ENCODE measurements around the gene ASCC1.
"Not testable (repeated sequence)": the region's sequence is repeated elsewhere in the genome, so short reads cannot be mapped to it uniquely, and the experiment has no call there.

Gene ASCC1

GRCh38 chr10:72223743-72224101 is 7.6 kb upstream of the ASCC1 start:
- in situ Hi-C loops (cut with MboI; ENCODE audit: low sequenced_read_pairs) = no loop called here

- in situ Hi-C loops (cut with MboI; ENCODE audit: low sequenced_read_pairs) = no loop called here
These were observed 5.2 kb upstream of the ASCC1 start for GRCh38 chr10:72221278-72221677.

- in situ Hi-C loops (cut with MboI; ENCODE audit: low sequenced_read_pairs) = no loop called here
These were observed 4.6 kb upstream of the ASCC1 start for GRCh38 chr10:72220637-72221036.

GRCh38 chr10:72219235-72219814 is 3.2 kb upstream of the ASCC1 start:
- in situ Hi-C loops (cut with MboI; ENCODE audit: low sequenced_read_pairs) = no loop called here

GRCh38 chr10:72218726-72219125 is 2.6 kb upstream of the ASCC1 start:
- in situ Hi-C loops (cut with MboI; ENCODE audit: low sequenced_read_pairs) = no loop called here

GRCh38 chr10:72218325-72218724 is 2.2 kb upstream of the ASCC1 start:
- in situ Hi-C loops (cut with MboI; ENCODE audit: low sequenced_read_pairs) = no loop called here

- in situ Hi-C loops (cut with MboI; ENCODE audit: low sequenced_read_pairs) = not testable (repeated sequence)
These were observed 4.2 kb downstream of the ASCC1 start for GRCh38 chr10:72211832-72212231.

GRCh38 chr10:72211381-72211780 is 4.7 kb downstream of the ASCC1 start:
- in situ Hi-C loops (cut with MboI; ENCODE audit: low sequenced_read_pairs) = not testable (repeated sequence)

- in situ Hi-C loops (cut with MboI; ENCODE audit: low sequenced_read_pairs) = not testable (repeated sequence)
These were observed 7.5 kb downstream of the ASCC1 start for GRCh38 chr10:72208526-72208925.

- in situ Hi-C loops (cut with MboI; ENCODE audit: low sequenced_read_pairs) = no loop called here
These were observed 9.4 kb downstream of the ASCC1 start for GRCh38 chr10:72206511-72207229.

- in situ Hi-C loops (cut with MboI; ENCODE audit: low sequenced_read_pairs) = no loop called here
These were observed 11.4 kb downstream of the ASCC1 start for GRCh38 chr10:72204724-72205123.

GRCh38 chr10:72204296-72204695 is 11.8 kb downstream of the ASCC1 start:
- in situ Hi-C loops (cut with MboI; ENCODE audit: low sequenced_read_pairs) = no loop called here

- in situ Hi-C loops (cut with MboI; ENCODE audit: low sequenced_read_pairs) = no loop called here
These were observed 14.8 kb downstream of the ASCC1 start for GRCh38 chr10:72201293-72201692.

- in situ Hi-C loops (cut with MboI; ENCODE audit: low sequenced_read_pairs) = no loop called here
These were observed 15.2 kb downstream of the ASCC1 start for GRCh38 chr10:72200883-72201282.

GRCh38 chr10:72194949-72195348 is 21.1 kb downstream of the ASCC1 start:
- in situ Hi-C loops (cut with MboI; ENCODE audit: low sequenced_read_pairs) = no loop called here

GRCh38 chr10:72186982-72187330 is 29.1 kb downstream of the ASCC1 start:
- in situ Hi-C loops (cut with MboI; ENCODE audit: low sequenced_read_pairs) = no loop called here

- in situ Hi-C loops (cut with MboI; ENCODE audit: low sequenced_read_pairs) = no loop called here
These were observed 29.7 kb downstream of the ASCC1 start for GRCh38 chr10:72186258-72186981.

GRCh38 chr10:72184156-72184555 is 31.9 kb downstream of the ASCC1 start:
- in situ Hi-C loops (cut with MboI; ENCODE audit: low sequenced_read_pairs) = no loop called here

GRCh38 chr10:72177454-72177853 is 38.6 kb downstream of the ASCC1 start:
- in situ Hi-C loops (cut with MboI; ENCODE audit: low sequenced_read_pairs) = no loop called here

- in situ Hi-C loops (cut with MboI; ENCODE audit: low sequenced_read_pairs) = no loop called here
These were observed 39.4 kb downstream of the ASCC1 start for GRCh38 chr10:72176701-72177100.

- in situ Hi-C loops (cut with MboI; ENCODE audit: low sequenced_read_pairs) = no loop called here
These were observed 40.9 kb downstream of the ASCC1 start for GRCh38 chr10:72175149-72175548.

- in situ Hi-C loops (cut with MboI; ENCODE audit: low sequenced_read_pairs) = no loop called here
These were observed 41.8 kb downstream of the ASCC1 start for GRCh38 chr10:72174297-72174662.
